GM21367 (cell line): Measurements from ENCODE around the gene CRIP3.
"Not testable (repeated sequence)": the region's sequence is repeated elsewhere in the genome, so short reads cannot be mapped to it uniquely, and the experiment has no call there.

Source experiments
- ATAC-seq: cut with Tn5 transposase; IDR thresholded peaks from one replicate; pipeline ENCODE4 v1.9.1; 2021; ENCODE audit not compliant: unreplicated experiment

Gene CRIP3

DNA sequence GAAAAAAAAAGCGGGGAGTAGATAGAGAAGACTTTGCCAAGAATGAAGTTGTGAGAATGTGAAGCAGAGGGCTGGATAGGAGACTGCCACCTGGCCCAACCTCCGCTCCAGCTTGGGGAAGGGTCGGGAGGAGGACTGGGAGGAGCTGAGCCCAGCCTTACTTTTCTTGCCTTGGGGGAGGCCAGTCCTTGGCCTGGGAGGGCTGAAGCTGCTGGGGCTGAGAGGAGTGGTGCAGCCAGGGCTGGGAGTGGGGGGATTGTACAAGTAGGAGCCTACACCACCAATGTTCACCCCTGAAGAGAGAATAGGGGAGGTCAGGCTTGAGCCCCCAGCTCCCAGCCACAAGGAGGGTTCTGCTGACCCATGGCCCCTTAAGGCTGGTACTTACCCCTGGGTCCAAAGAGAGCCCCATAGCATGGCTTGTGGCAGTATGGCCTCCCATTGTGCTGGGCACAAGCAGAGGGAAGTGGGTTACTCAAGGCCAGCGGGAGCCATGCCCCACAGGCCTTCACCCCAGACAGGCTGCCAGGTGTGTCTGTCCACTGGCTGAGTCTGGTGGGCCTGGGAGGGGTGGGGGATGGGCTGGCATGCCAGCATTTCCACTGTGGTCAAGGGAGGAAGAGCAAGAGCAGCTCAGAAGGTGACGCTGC, 1.1 kb downstream of the CRIP3 start:
- ATAC-seq, result no peak

DNA sequence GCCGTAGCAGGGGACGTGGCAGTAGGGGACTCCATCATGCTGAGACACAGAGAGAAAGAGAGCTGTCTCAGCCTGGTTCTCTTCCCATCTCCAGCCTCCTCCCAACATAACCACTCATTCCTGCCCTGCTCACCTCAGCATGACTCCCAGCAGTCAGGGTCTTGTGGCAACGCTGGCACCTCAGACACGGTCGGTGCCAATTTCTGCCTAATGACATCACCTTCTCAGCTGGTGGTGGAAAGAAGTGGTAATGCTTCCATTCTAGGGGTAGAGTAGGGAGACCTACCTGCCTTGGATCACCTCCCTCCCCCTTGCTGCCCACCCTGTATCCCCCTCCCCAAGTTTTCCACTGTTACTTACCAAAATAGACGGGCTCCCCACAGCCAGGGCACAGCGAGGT, 2.5 kb downstream of the CRIP3 start:
- no peak for ATAC-seq

DNA sequence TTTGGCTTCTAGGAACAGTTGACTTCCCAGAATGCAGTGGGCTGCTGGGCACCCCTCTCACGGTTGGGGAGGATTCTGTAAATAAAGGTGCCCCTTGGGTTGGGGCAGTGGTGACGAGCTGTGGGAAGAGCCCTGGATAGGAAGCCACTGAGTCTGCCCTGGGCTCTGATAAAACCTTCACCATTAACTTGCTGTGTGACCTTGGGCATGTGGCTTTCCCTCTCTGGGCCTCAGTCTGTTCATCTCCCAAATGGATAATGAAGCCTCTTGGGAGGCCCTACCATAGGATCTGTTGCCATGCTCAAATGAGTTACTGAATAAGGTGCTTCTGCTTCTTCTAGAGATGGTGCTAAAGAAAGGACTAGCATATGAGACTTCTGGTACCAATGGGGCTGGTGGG, 3.7 kb downstream of the CRIP3 start:
- no peak for ATAC-seq

- ATAC-seq, result no peak
Measured at GRCh38 chr6:43304361-43304760, 4.3 kb downstream of the CRIP3 start.

- no peak for ATAC-seq
Measured at GRCh38 chr6:43303751-43304331, 4.8 kb downstream of the CRIP3 start.

- not testable (repeated sequence) for ATAC-seq
Measured at GRCh38 chr6:43303006-43303405, 5.6 kb downstream of the CRIP3 start.

- no peak for ATAC-seq
Measured at GRCh38 chr6:43302126-43302525, 6.5 kb downstream of the CRIP3 start.

DNA sequence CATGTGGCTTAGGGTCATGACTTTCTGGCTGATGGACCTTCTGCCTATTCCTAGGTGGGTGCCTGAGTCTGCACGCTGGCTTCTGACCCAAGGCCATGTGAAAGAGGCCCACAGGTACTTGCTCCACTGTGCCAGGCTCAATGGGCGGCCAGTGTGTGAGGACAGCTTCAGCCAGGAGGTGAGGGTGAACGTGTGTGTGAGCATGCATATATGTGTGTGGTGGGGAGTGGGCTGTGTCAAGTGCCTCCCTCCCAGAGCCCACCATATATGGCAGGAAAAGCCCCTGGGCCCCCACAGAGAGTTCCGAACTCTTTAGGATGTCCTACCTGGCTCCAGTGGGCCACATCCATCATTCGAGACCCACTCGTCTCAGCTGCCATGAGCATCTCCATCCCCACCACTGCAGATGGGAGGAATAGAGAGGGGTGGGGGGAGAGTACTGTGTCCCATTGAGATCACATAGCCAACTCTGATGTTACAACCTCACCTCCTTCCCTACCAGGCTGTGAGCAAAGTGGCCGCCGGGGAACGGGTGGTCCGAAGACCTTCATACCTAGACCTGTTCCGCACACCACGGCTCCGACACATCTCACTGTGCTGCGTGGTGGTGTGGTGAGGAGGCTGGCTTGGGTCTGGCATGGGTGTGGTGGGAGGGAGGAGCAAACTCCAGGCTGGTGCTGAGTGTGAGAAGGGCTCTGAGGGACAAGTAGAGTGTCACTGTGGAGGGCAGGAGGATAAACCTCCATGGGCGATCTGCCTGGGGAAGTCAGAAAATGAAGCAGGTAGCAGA, 7.3 kb downstream of the CRIP3 start:
- ATAC-seq, result no peak

- ATAC-seq, result no peak
Measured at GRCh38 chr6:43299338-43300293, 9.0 kb downstream of the CRIP3 start.

GRCh38 chr6:43298565-43299337, 9.9 kb downstream of the CRIP3 start:
- no peak for ATAC-seq

DNA sequence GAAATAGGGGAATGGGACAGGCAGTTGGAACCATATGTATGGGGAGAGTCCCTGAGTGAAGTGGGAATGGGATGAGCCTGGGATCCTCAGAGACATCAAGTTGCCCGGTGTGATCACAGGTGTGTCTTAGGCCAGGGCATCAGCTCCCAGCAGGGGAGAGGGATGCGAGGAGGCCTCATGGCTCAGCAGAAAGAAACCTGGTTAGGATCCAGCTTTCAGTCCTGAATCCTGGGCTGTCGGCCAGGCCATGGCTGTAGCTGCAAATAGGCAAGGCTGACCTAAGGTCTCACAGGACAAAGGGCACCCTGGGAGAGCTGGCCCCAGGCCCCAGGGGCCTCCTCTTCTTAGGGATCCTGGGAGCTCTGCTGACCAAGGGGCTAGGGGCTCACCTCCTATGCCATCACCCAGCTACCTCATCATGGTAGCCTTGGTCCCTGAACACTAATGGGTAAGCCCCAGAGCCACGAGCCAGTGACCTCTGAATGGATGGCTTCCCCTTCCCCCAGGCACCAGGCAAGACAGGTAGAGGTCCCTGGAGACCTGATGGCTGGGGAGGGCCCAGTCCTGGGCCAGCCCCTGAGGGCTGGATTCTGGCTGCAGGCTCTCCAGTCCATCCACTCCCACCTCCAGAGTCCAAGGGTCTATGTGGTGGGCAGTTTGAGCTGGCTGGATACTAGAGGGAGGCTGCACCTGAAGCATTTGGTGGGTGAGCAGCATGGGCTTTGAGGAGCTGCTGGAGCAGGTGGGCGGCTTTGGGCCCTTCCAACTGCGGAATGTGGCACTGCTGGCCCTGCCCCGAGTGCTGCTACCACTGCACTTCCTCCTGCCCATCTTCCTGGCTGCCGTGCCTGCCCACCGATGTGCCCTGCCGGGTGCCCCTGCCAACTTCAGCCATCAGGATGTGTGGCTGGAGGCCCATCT, 10.7 kb downstream of the CRIP3 start, which contains the start of gene SLC22A7:
Gene SLC22A7 (plus strand): TSS at position 617 of the 921 bp plus-strand sequence. CDS start 99 bp downstream, at position 716.
- ATAC-seq, result no peak

DNA sequence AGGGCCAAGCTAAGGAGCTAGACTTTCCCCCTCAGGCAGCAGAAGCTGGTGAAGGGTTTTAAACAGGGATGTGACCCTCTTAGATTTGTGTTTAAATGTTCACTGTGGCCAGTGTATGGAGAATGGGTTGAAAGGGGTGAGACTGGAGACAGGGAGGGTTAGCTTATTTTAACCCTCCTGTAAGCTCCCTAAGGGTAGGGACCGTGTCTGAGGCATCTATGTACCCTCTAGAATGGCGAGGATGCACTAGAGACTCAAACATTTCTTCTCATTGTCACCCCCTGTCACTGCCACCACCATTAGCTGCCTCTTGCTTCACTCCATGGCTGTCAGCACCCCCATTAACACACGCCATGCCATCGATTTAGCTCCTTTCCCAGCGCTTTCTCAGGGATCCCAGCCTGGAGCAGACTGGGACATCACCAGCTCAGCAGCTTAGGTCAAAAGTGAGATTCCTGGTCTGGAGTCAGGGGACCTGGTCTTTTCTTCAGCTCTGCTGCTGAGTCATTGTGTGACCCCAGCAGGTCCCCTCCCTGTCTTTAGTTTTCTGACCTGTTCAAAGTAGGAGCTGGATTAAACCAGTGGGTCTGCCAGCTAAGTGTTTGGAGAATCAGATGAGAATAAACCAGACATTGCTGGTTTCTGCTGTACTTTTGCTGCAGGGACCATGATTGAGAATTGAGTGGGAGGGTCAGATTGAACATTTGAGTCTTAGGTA, 11.7 kb downstream of the CRIP3 start:
- ATAC-seq, result no peak

DNA sequence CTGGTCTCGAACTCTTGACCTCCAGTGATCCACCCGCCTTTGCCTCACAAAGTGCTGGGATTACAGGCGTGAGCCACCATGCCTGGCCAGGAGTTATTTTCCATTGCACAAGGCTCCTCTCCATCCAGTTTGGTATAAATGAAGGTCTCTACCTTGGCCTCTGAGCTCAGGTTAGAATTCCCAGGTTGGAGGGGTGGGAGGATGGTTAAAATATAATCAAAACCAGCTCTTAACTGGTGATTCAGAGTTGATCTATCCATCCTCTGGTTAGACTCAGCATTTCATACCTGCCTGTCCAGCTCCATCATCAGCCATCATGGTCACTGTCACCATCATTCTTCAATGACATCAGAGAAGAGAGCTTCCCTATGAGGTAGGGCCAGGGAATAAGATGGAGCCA, 13.2 kb downstream of the CRIP3 start:
- ATAC-seq, result no peak

DNA sequence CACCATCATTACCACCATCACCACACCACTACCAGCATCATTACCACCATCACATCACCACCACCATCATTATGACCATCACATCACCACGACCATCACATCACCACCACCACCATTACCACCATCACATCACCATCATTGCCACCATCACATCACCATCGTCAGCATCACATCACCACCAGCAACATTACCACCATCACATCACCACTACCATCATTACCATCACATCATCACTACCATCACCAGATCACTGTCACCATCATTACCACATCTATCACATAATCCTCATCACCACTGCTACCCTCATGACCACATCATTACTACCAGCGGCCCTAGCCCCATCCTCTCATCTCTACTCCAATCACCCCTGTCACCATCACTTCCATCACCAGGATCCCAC, 14.1 kb downstream of the CRIP3 start:
- ATAC-seq, result no peak

- ATAC-seq, result no peak
Measured at GRCh38 chr6:43293698-43294097, 14.9 kb downstream of the CRIP3 start.

DNA sequence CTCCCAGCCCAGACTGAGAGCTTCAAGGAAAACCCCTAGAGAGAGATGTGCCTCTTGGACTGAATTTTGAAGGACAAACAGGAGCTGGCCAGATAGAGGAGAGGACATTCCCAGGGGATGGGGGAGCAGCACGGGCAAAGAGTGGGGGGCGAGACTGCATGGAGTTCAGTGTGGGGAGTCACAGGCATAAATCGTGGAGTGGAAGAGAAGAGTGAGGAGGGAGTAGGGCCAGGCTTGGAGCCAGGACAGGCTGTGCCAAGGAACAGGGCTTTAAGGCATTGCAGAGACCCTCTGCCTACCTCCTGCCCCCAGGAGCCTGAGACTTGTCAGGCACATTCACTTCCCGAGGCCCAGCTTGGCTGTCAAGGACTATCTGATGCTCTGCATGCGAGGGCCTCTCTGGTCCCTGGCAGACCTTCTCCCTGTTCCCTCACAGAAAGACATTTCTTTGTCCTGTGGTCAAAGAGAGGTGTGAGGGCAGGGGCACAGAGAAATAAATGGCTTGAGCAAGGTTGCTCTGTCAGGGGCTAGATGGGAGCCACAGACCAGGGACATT, 15.8 kb downstream of the CRIP3 start:
- ATAC-seq, result no peak

GRCh38 chr6:43292341-43292740, 16.3 kb downstream of the CRIP3 start:
- ATAC-seq, result no peak

DNA sequence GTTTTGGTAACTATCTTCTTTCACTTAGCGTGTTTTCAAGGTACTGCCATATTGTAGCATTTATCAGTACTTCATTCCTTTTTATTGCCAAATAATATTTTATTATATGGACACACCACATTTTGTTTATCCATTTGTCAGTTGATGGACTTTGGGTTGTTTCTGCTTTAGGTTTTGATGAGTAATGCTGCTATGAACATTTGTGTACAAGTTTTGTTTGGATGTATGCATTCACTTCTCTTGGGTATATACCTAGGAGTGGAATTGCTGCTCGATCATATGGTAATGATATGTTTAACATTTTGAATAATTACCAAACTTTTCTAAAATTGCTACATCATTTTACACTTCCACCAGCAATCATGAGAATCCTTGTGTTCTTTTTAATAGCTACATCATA, 16.9 kb downstream of the CRIP3 start:
- ATAC-seq, result no peak
